M059J (cell line): ENCODE measurements around the gene ABCA2. TPM values are rescaled to one million over a fixed set of nuclear protein-coding genes. Genes with fewer than 3 reads are reported as not detected.

Experiments
- DNase-seq: peaks from one replicate; pipeline ENCODE4 v3.0.0-alpha.2; 2012; ENCODE audit warnings: low read depth
- total RNA-seq: library from RNA; depleted of rRNA; stranded (reverse); fragments of >200 nt; shearing (Covaris generic); gene quantifications from 2 replicates; pipeline ENCODE4 v1.2.3, GENCODE V29; 2014

Gene ABCA2
- total RNA-seq, 1 experiment from 2014 or later, result 10.2 TPM

- peak; percentile 58 for DNase-seq
Observed at GRCh38 chr9:137000177-137000930, 27.7 kb downstream of the ABCA2 start.

- peak; percentile 57 for DNase-seq
Observed at GRCh38 chr9:136997830-136998234, 30.2 kb downstream of the ABCA2 start.

- no peak for DNase-seq
Observed at GRCh38 chr9:136997371-136997770, 30.7 kb downstream of the ABCA2 start.

- DNase-seq, result peak; percentile 56
Observed at GRCh38 chr9:136996361-136997292, 31.4 kb downstream of the ABCA2 start, which contains the start of gene CLIC3. CLIC3 (minus strand) TSS chr9:136996568; CDS start chr9:136996543, 25 bp downstream.

GRCh38 chr9:136995772-136996311, 32.2 kb downstream of the ABCA2 start:
- DNase-seq, result peak; percentile 70

GRCh38 chr9:136995362-136995761, 32.7 kb downstream of the ABCA2 start:
- no peak for DNase-seq

- DNase-seq, result no peak
Observed at GRCh38 chr9:136994888-136995230, 33.2 kb downstream of the ABCA2 start.

- DNase-seq, result no peak
Observed at GRCh38 chr9:136994180-136994887, 33.7 kb downstream of the ABCA2 start.

GRCh38 chr9:136992819-136993369, 35.1 kb downstream of the ABCA2 start:
- no peak for DNase-seq

GRCh38 chr9:136991993-136992818, 35.8 kb downstream of the ABCA2 start, which contains the start of gene PAXX:
PAXX (plus strand) TSS chr9:136992422; CDS start chr9:136992444, 22 bp downstream.
- DNase-seq, result peak; percentile 82

GRCh38 chr9:136990242-136990911, 37.7 kb downstream of the ABCA2 start:
- no peak for DNase-seq

- no peak for DNase-seq
Observed at GRCh38 chr9:136988872-136989271, 39.2 kb downstream of the ABCA2 start.

GRCh38 chr9:136985853-136986252, 42.2 kb downstream of the ABCA2 start:
- no peak for DNase-seq

GRCh38 chr9:136985027-136985602, 42.9 kb downstream of the ABCA2 start:
- DNase-seq, result no peak

- no peak for DNase-seq
Observed at GRCh38 chr9:136984464-136985026, 43.5 kb downstream of the ABCA2 start.

GRCh38 chr9:136983656-136984314, 44.3 kb downstream of the ABCA2 start:
- DNase-seq, result no peak

GRCh38 chr9:136983167-136983566, 44.9 kb downstream of the ABCA2 start:
- DNase-seq, result no peak

GRCh38 chr9:136982232-136983051, 45.6 kb downstream of the ABCA2 start, which contains the start of gene LCNL1:
LCNL1 (plus strand) TSS chr9:136982993; CDS start chr9:136983587, 594 bp downstream.
- DNase-seq, result no peak
